ENCODE data around the gene TMEM203. TPM values are rescaled to one million over a fixed set of nuclear protein-coding genes. Genes with fewer than 3 reads are reported as not detected.

TMEM203 gene
- total and polyA plus RNA-seq, 2 of the 13 experiments (the other 11 are each of a cell fraction or from before 2014, with no cell fraction given) = 23.4 to 36.7 TPM

DNA sequence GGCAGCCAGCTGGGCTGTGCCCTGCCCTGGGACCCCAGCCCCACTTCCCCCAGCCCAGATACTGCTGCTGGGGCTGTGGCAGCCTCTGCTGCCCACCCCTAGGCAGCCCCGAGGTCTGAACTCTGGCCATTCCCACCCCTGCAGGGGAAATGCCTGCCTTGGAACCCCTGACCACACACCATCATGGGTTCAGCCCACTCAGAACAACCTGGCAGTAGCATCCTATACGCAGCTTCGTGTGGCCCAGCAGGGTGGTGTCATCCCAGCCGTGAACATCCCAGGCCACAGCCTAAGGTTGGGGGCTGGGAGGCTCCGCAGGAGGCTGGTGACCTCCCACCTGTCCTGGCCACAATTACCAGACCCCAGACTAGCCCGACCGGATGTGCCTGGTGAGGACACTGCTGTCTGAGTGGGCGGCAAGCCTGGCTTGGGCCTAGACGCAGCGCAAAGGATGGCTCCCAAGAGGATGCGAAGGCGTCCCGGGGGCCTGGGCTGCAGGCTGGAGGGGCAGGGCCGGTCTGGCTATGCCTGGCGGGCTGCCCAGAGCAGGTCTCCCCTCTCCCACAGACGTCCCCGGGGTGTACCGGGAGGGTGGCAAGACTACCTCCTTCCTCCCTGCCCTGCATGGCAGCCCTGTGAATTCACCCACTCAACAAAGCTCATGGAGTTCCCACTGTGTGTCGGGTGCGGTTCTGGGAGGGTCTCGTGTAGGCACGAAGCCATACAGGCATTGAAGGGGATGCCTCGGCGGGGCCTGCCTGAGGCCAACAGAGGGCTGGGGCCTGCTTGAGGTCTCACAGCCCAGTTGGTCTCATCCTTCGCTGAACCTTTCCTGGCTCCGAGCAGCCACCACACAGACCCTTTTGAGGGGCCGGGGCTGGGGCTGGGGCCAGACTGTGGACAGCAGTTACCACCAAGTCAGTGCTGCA lies 23.8 kb upstream of the TMEM203 start (continued):
- TF ChIP-seq RFX5 (IDR thresholded peaks at IDR 0.05; ENCODE audit: low read depth, low read length) (no peak), ZNF30 (CRISPR knock-in tag; IDR thresholded peaks at IDR 0.05) (no peak), XRCC5 (optimal IDR thresholded peaks at IDR 0.05; ENCODE audit: low read length) (peak; percentile 6), ZNF121 (CRISPR knock-in tag; IDR thresholded peaks at IDR 0.05) (peak; percentile 82), ZNF720 (CRISPR knock-in tag; IDR thresholded peaks at IDR 0.05) (no peak), ZNF761 (CRISPR knock-in tag; conservative IDR thresholded peaks at IDR 0.05) (0 out of 2 replicates have a peak, but pooled peaks have one; percentile 9), AGO2 (optimal IDR thresholded peaks at IDR 0.05; ENCODE audit: low read depth, low read length) (peak; percentile 67), ZFX (CRISPR knock-in tag; IDR thresholded peaks at IDR 0.05; ENCODE audit: low read depth) (peak; percentile 58; the same call in 1 of the 2 replicates), SMAD9 (CRISPR knock-in tag; IDR thresholded peaks at IDR 0.05) (no peak), ZC3H13 (CRISPR knock-in tag; IDR thresholded peaks at IDR 0.05) (peak; percentile 77), ZNF83 (CRISPR knock-in tag; IDR thresholded peaks at IDR 0.05; ENCODE audit: borderline replicate concordance) (0 out of 2 replicates have a peak, but pooled peaks have one; percentile 51), ZNF768 (CRISPR knock-in tag; IDR thresholded peaks at IDR 0.05) (no peak), RXRB (CRISPR knock-in tag; IDR thresholded peaks at IDR 0.05; ENCODE audit: borderline replicate concordance) (no peak), NONO (IDR thresholded peaks at IDR 0.05) (no peak), NONO (CRISPR knock-in tag; conservative IDR thresholded peaks at IDR 0.05) (peak; percentile 58), ZNF230 (CRISPR knock-in tag; IDR thresholded peaks at IDR 0.05) (no peak), RBM22 (optimal IDR thresholded peaks at IDR 0.05; ENCODE audit: low read length) (peak; percentile 10), HOXD1 (CRISPR knock-in tag; IDR thresholded peaks at IDR 0.05) (0 out of 2 replicates have a peak, but pooled peaks have one; percentile 24), ZNF530 (CRISPR knock-in tag; IDR thresholded peaks at IDR 0.05; ENCODE audit: low read depth) (no peak), ELF4 (CRISPR knock-in tag; IDR thresholded peaks at IDR 0.05; ENCODE audit: borderline replicate concordance) (no peak), LCORL (IDR thresholded peaks at IDR 0.05) (no peak), LCORL (CRISPR knock-in tag; IDR thresholded peaks at IDR 0.05) (no peak), ZNF792 (CRISPR knock-in tag; IDR thresholded peaks at IDR 0.05) (no peak), NCOA2 (CRISPR knock-in tag; IDR thresholded peaks at IDR 0.05) (no peak)
- TF ChIP-seq, protein P1, sequence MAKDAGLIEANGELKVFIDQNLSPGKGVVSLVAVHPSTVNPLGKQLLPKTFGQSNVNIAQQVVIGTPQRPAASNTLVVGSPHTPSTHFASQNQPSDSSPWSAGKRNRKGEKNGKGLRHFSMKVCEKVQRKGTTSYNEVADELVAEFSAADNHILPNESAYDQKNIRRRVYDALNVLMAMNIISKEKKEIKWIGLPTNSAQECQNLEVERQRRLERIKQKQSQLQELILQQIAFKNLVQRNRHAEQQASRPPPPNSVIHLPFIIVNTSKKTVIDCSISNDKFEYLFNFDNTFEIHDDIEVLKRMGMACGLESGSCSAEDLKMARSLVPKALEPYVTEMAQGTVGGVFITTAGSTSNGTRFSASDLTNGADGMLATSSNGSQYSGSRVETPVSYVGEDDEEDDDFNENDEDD (CRISPR knock-in tag; IDR thresholded peaks at IDR 0.05; ENCODE audit: borderline replicate concordance) = no peak
- TF ChIP-seq, protein P2, sequence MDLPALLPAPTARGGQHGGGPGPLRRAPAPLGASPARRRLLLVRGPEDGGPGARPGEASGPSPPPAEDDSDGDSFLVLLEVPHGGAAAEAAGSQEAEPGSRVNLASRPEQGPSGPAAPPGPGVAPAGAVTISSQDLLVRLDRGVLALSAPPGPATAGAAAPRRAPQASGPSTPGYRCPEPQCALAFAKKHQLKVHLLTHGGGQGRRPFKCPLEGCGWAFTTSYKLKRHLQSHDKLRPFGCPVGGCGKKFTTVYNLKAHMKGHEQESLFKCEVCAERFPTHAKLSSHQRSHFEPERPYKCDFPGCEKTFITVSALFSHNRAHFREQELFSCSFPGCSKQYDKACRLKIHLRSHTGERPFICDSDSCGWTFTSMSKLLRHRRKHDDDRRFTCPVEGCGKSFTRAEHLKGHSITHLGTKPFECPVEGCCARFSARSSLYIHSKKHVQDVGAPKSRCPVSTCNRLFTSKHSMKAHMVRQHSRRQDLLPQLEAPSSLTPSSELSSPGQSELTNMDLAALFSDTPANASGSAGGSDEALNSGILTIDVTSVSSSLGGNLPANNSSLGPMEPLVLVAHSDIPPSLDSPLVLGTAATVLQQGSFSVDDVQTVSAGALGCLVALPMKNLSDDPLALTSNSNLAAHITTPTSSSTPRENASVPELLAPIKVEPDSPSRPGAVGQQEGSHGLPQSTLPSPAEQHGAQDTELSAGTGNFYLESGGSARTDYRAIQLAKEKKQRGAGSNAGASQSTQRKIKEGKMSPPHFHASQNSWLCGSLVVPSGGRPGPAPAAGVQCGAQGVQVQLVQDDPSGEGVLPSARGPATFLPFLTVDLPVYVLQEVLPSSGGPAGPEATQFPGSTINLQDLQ (CRISPR knock-in tag; IDR thresholded peaks at IDR 0.05) = no peak
- TF ChIP-seq, protein P3, sequence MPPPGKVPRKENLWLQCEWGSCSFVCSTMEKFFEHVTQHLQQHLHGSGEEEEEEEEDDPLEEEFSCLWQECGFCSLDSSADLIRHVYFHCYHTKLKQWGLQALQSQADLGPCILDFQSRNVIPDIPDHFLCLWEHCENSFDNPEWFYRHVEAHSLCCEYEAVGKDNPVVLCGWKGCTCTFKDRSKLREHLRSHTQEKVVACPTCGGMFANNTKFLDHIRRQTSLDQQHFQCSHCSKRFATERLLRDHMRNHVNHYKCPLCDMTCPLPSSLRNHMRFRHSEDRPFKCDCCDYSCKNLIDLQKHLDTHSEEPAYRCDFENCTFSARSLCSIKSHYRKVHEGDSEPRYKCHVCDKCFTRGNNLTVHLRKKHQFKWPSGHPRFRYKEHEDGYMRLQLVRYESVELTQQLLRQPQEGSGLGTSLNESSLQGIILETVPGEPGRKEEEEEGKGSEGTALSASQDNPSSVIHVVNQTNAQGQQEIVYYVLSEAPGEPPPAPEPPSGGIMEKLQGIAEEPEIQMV (CRISPR knock-in tag; IDR thresholded peaks at IDR 0.05; ENCODE audit: low read depth) = no peak
